NB4 (cell line): Measurements from ENCODE around the gene LETM1.

Source experiments
- DNase-seq: peaks from one replicate; pipeline ENCODE4 v3.0.0; 2010; ENCODE audit warnings: low read depth
- H3K4me3 ChIP-seq: one replicate; pipeline ENCODE4 v1.5.1; 2011; ENCODE audit warnings: mild to moderate bottlenecking, low read depth, low read length, moderate library complexity
- CTCF ChIP-seq: IDR thresholded peaks from one replicate; pipeline ENCODE4 v1.5.1; 2012; ENCODE audit warnings: low read depth, low read length
- MAX ChIP-seq: IDR thresholded peaks from 2 replicates; pipeline ENCODE4 v1.6.1; 2011; ENCODE audit warnings: low read depth, low read length
- MYC ChIP-seq: IDR thresholded peaks from 2 replicates; pipeline ENCODE4 v1.6.1; 2011; ENCODE audit warnings: low read depth, low read length
- POLR2A ChIP-seq: IDR thresholded peaks from 2 replicates; pipeline ENCODE4 v1.6.1; 2011; ENCODE audit warnings: mild to moderate bottlenecking; ENCODE audit not compliant: insufficient read length; ENCODE audit errors: extremely low read depth

LETM1 gene

GRCh38 chr4:1866189-1866661 lies 10.3 kb upstream of the LETM1 start:
- TF ChIP-seq POLR2A = no peak
- no peak for TF ChIP-seq MYC
- no peak for TF ChIP-seq CTCF
- no peak for TF ChIP-seq MAX
- no peak for DNase-seq
- H3K4me3 ChIP-seq = no peak overlapping the region

- H3K4me3 ChIP-seq = no peak overlapping the region
- no peak for DNase-seq
- TF ChIP-seq MAX (no peak), POLR2A (no peak), CTCF (no peak), MYC (no peak)
Measured at GRCh38 chr4:1864076-1865008, 8.4 kb upstream of the LETM1 start.

- TF ChIP-seq MYC (no peak), MAX (no peak), CTCF (no peak), POLR2A (no peak)
- DNase-seq = no peak
- H3K4me3 ChIP-seq = no peak overlapping the region
Measured at GRCh38 chr4:1863297-1864033, 7.5 kb upstream of the LETM1 start.

GRCh38 chr4:1862961-1863296 lies 7.0 kb upstream of the LETM1 start:
- no peak for TF ChIP-seq POLR2A
- TF ChIP-seq MAX = no peak
- no peak for TF ChIP-seq CTCF
- no peak for TF ChIP-seq MYC
- no peak overlapping the region for H3K4me3 ChIP-seq
- no peak for DNase-seq

GRCh38 chr4:1862055-1862911 lies 6.3 kb upstream of the LETM1 start:
- H3K4me3 ChIP-seq = no peak overlapping the region
- TF ChIP-seq MAX (no peak), CTCF (no peak), POLR2A (no peak)
- no peak for DNase-seq
